ENCODE results near the gene DYNC1I1.

- TF ChIP-seq CTCF (conservative IDR thresholded peaks at IDR 0.05 in 1 of 2, IDR thresholded peaks at IDR 0.05 in 1 of 2; ENCODE audit: extremely low read depth in 1 of 2, insufficient read depth in 1 of 2, low read depth in 1 of 2, low read length in 2 of 2) (no peak), EZH2 (IDR thresholded peaks at IDR 0.05; ENCODE audit: borderline replicate concordance, low read length) (no peak)
These were observed 272.8 kb downstream of the DYNC1I1 start for GRCh38 chr7:96045181-96045580.

Data from mammary epithelial cell (primary cell).